ENCODE results near the gene MIA2.

- TF ChIP-seq EZH2 (IDR thresholded peaks at IDR 0.05; ENCODE audit: borderline replicate concordance, insufficient read depth, low read depth, low read length, poor library complexity, severe bottlenecking) (no peak), CTCF (IDR thresholded peaks at IDR 0.05) (no peak)
Measured at GRCh38 chr14:39228044-39228443, 5.7 kb upstream of the MIA2 start.
